HepG2 (cell line): ENCODE results near the gene KRT77. TPM values are rescaled to one million over a fixed set of nuclear protein-coding genes. Genes with fewer than 3 reads are reported as not detected.

ENCODE experiments used
- ATAC-seq: fragments of 200-7000 bp; cut with Tn5 transposase; 3 replicates; pipeline ENCODE4 v1.9.1; 2020; ENCODE audit warnings: mild to moderate bottlenecking, moderate library complexity
- BruUV-seq: library from RNA; stranded (reverse); fragments of 400-500 nt; replicated peaks from 2 replicates; lab custom pipeline; 2021; lab: Mats Ljungman, UMichigan
- CTCF ChIA-PET: fragments of 300-600 bp; formaldehyde crosslinking; extraction: SDS; loops from one replicate; lab custom pipeline; 2021; ENCODE audit warnings: low total read pairs, inconsistent platforms, low intra/inter-chr PET ratio; lab: Yijun Ruan, JAX
- POLR2A ChIA-PET: fragments of 350-600 bp; sonication (Branson Sonifier 250); formaldehyde crosslinking; loops from one replicate; lab custom pipeline; 2020; ENCODE audit warnings: antibody characterized with exemption, inconsistent platforms; lab: Yijun Ruan, JAX
- DNase-seq: peaks from one replicate; pipeline ENCODE4 v3.0.0-alpha.2; 2015; ENCODE audit warnings: low spot score
- FAIRE-seq: peaks from 3 replicates; lab custom pipeline; 2011; peaks lifted over from hg19 to GRCh38; lab: Jason Lieb, UNC
- H2AFZ ChIP-seq: one replicate; pipeline ENCODE4 v1.6.1; 2011; ENCODE audit warnings: low read length, inconsistent platforms
- H3K27ac ChIP-seq: fragments of 300-600 bp; 3 replicates; pipeline ENCODE4 v1.8.0; 2011; ENCODE audit warnings: mixed run types, mild to moderate bottlenecking, mixed read lengths, low read length, inconsistent platforms; ENCODE audit not compliant: insufficient read depth; ENCODE audit errors: extremely low read length
- H3K27me3 ChIP-seq, 2 experiments: fragments of 200-600 bp in 1 of 2; 2 replicates in 1 of 2; 3 replicates in 1 of 2; pipeline versions ENCODE4 v1.6.0 to v1.8.0; 2011; ENCODE audit warnings: low read length in 2 of 2, mild to moderate bottlenecking in 2 of 2, moderate library complexity in 2 of 2, inconsistent platforms in 1 of 2; ENCODE audit not compliant: insufficient read depth in 2 of 2, control insufficient read depth in 1 of 2
- H3K36me3 ChIP-seq, 2 experiments: fragments of 200-600 bp in 1 of 2; replicated peaks in 1 of 2; 2 replicates in 1 of 2; 3 replicates in 1 of 2; pipeline versions ENCODE4 v1.5.1 to v1.8.0; 2011; ENCODE audit warnings: low read length in 2 of 2, inconsistent platforms in 1 of 2; ENCODE audit not compliant: insufficient read depth in 2 of 2, control insufficient read depth in 1 of 2
- H3K4me1 ChIP-seq: 2 replicates; pipeline ENCODE4 v1.5.1; 2012; ENCODE audit warnings: low read length, inconsistent platforms; ENCODE audit not compliant: insufficient read depth
- H3K4me2 ChIP-seq: 2 replicates; pipeline ENCODE4 v1.6.0; 2011; ENCODE audit warnings: low read depth, low read length, inconsistent platforms
- H3K4me3 ChIP-seq, 3 experiments: fragments of 200-600 bp in 1 of 3; sonication (generic), shearing (Covaris generic) in 1 of 3; replicated peaks in 1 of 3; 2 replicates each; pipeline ENCODE4 v1.5.1; 2011 to 2016; ENCODE audit warnings: low read length in 3 of 3, inconsistent platforms in 2 of 3, low read depth in 2 of 3, mild to moderate bottlenecking in 2 of 3, control low read depth in 1 of 3, mixed read lengths in 1 of 3; ENCODE audit not compliant: insufficient read depth in 1 of 3
- H3K79me2 ChIP-seq: one replicate; pipeline ENCODE4 v1.6.1; 2011; ENCODE audit warnings: low read length, inconsistent platforms; ENCODE audit not compliant: insufficient read depth
- H3K9ac ChIP-seq: 2 replicates; pipeline ENCODE4 v1.6.0; 2011; ENCODE audit warnings: mild to moderate bottlenecking, low read depth, low read length, inconsistent platforms; ENCODE audit not compliant: insufficient read depth
- H3K9me3 ChIP-seq: 2 replicates; pipeline ENCODE4 v1.5.1; 2012; ENCODE audit warnings: mild to moderate bottlenecking, low read length
- H4K20me1 ChIP-seq: 2 replicates; pipeline ENCODE4 v1.6.0; 2011; ENCODE audit warnings: inconsistent platforms, mild to moderate bottlenecking, low read length, moderate library complexity; ENCODE audit not compliant: insufficient read depth
- ATRX ChIP-seq: sonication (generic); formaldehyde crosslinking; IDR thresholded peaks from 2 replicates; pipeline ENCODE4 v1.4.0; 2020; ENCODE audit warnings: missing genetic modification reagents, borderline replicate concordance
- CAMTA2 ChIP-seq: sonication (generic); formaldehyde crosslinking; IDR thresholded peaks from 2 replicates; pipeline ENCODE4 v1.4.0; 2020; ENCODE audit warnings: mild to moderate bottlenecking, missing genetic modification reagents, borderline replicate concordance
- GPN1 ChIP-seq: sonication (generic); formaldehyde crosslinking; IDR thresholded peaks from 2 replicates; pipeline ENCODE4 v1.5.1; 2020; ENCODE audit warnings: missing genetic modification reagents, borderline replicate concordance
- IKZF5 ChIP-seq: IDR thresholded peaks from 2 replicates; pipeline ENCODE4 v1.6.1; 2018; ENCODE audit warnings: missing genetic modification reagents, mild to moderate bottlenecking, missing compliant biosample characterization
- MED1 ChIP-seq: sonication (generic); formaldehyde crosslinking; IDR thresholded peaks from 2 replicates; pipeline ENCODE4 v1.4.0; 2020; ENCODE audit warnings: missing genetic modification reagents
- SIX4 ChIP-seq: sonication (generic); formaldehyde crosslinking; IDR thresholded peaks from 2 replicates; pipeline ENCODE4 v1.4.0; 2020; ENCODE audit warnings: missing genetic modification reagents
- SNAI1 ChIP-seq: sonication (generic); formaldehyde crosslinking; IDR thresholded peaks from 2 replicates; pipeline ENCODE4 v1.5.0; 2020; ENCODE audit warnings: mild to moderate bottlenecking, missing genetic modification reagents, borderline replicate concordance
- ZNF556 ChIP-seq: sonication (generic); formaldehyde crosslinking; IDR thresholded peaks from 2 replicates; pipeline ENCODE4 v1.4.0; 2020; ENCODE audit warnings: mild to moderate bottlenecking, missing genetic modification reagents, borderline replicate concordance
- ZNF574 ChIP-seq: sonication (generic); formaldehyde crosslinking; IDR thresholded peaks from 2 replicates; pipeline ENCODE4 v1.4.0; 2020; ENCODE audit warnings: missing genetic modification reagents
- ZNF580 ChIP-seq: IDR thresholded peaks from 2 replicates; pipeline ENCODE4 v1.6.1; 2016; ENCODE audit warnings: low read depth, borderline replicate concordance
- WGBS: methylation state at CpG from one replicate; pipeline ENCODE4 v1.1.6; 2017; ENCODE audit warnings: low lambda C conversion rate; 5-methylcytosine and 5-hydroxymethylcytosine counted together
- in situ Hi-C: cut with HindIII; loops from 2 replicates; pipeline ENCODE4 v1.10.0; 2017; ENCODE audit warnings: low pct_unique_long_range_greater_than_20kb; ENCODE audit not compliant: extremely low pct_ligation_motif_present
- intact Hi-C: fragments of 100-400 bp; cut with micrococcal nuclease; formaldehyde crosslinking; loops from one replicate; pipeline ENCODE4 v1.10.0; 2022; ENCODE audit not compliant: unreplicated experiment
- polyA plus RNA-seq, 8 experiments: library from polyadenylated mRNA; depleted of rRNA in 3 of 8; stranded (reverse) in 7 of 8; unstranded in 1 of 8; fragments of >200 nt; fragmentation: Illumina TruSeq in 4 of 8; extraction: Trizol in 4 of 8; gene quantifications; 2 replicates each; pipeline versions ENCODE4 v1.2.1 to v1.2.3, GENCODE V29; 2011 to 2016; ENCODE audit warnings: low read depth in 4 of 8, missing spikeins in 1 of 8, mixed read lengths in 1 of 8; ENCODE audit not compliant: insufficient read depth in 1 of 8
- total RNA-seq, 5 experiments: library from RNA; depleted of rRNA; stranded (reverse); fragments of >200 nt; fragmentation: Illumina TruSeq; extraction: Trizol; gene quantifications; 2 replicates each; pipeline ENCODE4 v1.2.3, GENCODE V29; 2016; ENCODE audit warnings: low read depth in 1 of 5
- TF ChIP-seq, protein P1 (sequence below), 2 experiments: sonication (generic) in 1 of 2; formaldehyde crosslinking in 1 of 2; IDR thresholded peaks; 2 replicates each; pipeline versions ENCODE4 v1.4.0 to v1.6.1; 2018 to 2020; ENCODE audit warnings: missing genetic modification reagents in 2 of 2, borderline replicate concordance in 1 of 2, low read depth in 1 of 2, mild to moderate bottlenecking in 1 of 2, missing biosample characterization in 1 of 2
- TF ChIP-seq, protein P2 (sequence below): sonication (generic); formaldehyde crosslinking; IDR thresholded peaks from 2 replicates; pipeline ENCODE4 v1.8.1; 2023; ENCODE audit warnings: missing genetic modification reagents, mild to moderate bottlenecking, borderline replicate concordance

The KRT77 gene
- total and polyA plus RNA-seq, 2 of the 13 experiments (the other 11 are each of a cell fraction or from before 2014, with no cell fraction given) = not detected

DNA sequence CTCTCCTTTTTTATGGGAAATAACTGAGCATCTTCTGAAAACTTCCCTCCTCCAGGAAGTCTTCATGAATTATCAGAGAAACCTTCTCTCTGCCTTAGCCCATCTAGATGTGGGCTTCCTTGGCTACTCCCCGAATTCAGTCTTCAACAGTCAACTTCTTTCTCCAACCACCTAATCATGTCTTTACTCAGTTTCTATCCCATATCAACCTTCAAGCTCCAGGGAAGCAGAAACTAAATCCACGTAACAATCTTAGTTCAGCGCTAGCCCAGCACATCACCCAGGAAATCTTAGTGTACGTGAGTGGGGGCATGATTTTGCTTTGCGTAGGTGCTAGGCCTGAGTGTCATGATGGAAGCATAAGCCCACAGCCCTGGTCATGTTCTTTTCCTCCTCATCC lies 12.7 kb upstream of the KRT77 start:
- POLR2A ChIA-PET = no interaction called here
- DNase-seq = no peak
- Histone ChIP-seq H2AFZ (no peak overlapping the region), H3K79me2 (no peaks in the 10 kb centered on the region), H3K9ac (no peak overlapping the region), H3K9me3 (no peaks in the 10 kb centered on the region), H3K27me3 (peaks cover 1 to 46% of the 10 kb centered on the region in 2 experiments; a peak in 4 of 5 replicates), H3K36me3 (no peaks in the 10 kb centered on the region), H3K27ac (no peak overlapping the region), H3K4me1 (no peaks in the 10 kb centered on the region), H4K20me1 (no peaks in the 10 kb centered on the region), H3K4me3 (no peak overlapping the region), H3K4me2 (no peak overlapping the region)
- CTCF ChIA-PET = interaction anchor here (1.3 kb wide), 1 partner anchor 150 kb away, joined by 4 read pairs; no protein-coding TSS in a partner anchor
- WGBS = 61% methylated on average over 5 of the region's 5 CpGs
- in situ Hi-C loops = loop anchor here (10.0 kb wide), 1 partner anchor 149 kb away; no protein-coding TSS in a partner anchor
- no peak for TF ChIP-seq ZNF574 (CRISPR knock-in tag)
- TF ChIP-seq, protein P1, sequence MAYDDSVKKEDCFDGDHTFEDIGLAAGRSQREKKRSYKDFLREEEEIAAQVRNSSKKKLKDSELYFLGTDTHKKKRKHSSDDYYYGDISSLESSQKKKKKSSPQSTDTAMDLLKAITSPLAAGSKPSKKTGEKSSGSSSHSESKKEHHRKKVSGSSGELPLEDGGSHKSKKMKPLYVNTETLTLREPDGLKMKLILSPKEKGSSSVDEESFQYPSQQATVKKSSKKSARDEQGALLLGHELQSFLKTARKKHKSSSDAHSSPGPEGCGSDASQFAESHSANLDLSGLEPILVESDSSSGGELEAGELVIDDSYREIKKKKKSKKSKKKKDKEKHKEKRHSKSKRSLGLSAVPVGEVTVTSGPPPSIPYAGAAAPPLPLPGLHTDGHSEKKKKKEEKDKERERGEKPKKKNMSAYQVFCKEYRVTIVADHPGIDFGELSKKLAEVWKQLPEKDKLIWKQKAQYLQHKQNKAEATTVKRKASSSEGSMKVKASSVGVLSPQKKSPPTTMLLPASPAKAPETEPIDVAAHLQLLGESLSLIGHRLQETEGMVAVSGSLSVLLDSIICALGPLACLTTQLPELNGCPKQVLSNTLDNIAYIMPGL (CRISPR knock-in tag; IDR thresholded peaks at IDR 0.05; ENCODE audit: borderline replicate concordance in 1 of 2, low read depth in 1 of 2) = no peak
- TF ChIP-seq GPN1 = no peak
- no peak for TF ChIP-seq SNAI1 (CRISPR knock-in tag)
- no peak for TF ChIP-seq ZNF580 (CRISPR knock-in tag)
- no peak for TF ChIP-seq ZNF556 (CRISPR knock-in tag)
- TF ChIP-seq, protein P2, sequence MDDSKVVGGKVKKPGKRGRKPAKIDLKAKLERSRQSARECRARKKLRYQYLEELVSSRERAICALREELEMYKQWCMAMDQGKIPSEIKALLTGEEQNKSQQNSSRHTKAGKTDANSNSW (CRISPR knock-in tag) = no peak
- TF ChIP-seq MED1 (CRISPR knock-in tag) = no peak
- no peak for TF ChIP-seq CAMTA2 (CRISPR knock-in tag)
- TF ChIP-seq ATRX = no peak
- TF ChIP-seq SIX4 (CRISPR knock-in tag) = no peak
- TF ChIP-seq IKZF5 = no peak
- intact Hi-C loops = no loop called here
- FAIRE-seq = no peak
- no peak for ATAC-seq
- no TSS peak for BruUV-seq
